Stimulated activated naive CD8-positive, alpha-beta T cell treated with anti-CD3 and anti-CD28 coated beads, Interleukin-15, Interleukin-2, amounts not matched to agents 100 U/mL and 50 U/mL, for 24 hours (primary cell): ENCODE measurements around the gene GALNS.
A peak's percentile ranks its signal among the peaks of the same experiment; 100 is the strongest.
"Not testable (repeated sequence)": the region's sequence is repeated elsewhere in the genome, so short reads cannot be mapped to it uniquely, and the experiment has no call there.

Experiments used
- ATAC-seq: fragments of 150-1000 bp; cut with Tn5 transposase; one replicate; pipeline ENCODE4 v1.10.0; 2021
- DNase-seq: peaks from one replicate; pipeline ENCODE4 v3.0.0; 2021

The GALNS gene, protein sequence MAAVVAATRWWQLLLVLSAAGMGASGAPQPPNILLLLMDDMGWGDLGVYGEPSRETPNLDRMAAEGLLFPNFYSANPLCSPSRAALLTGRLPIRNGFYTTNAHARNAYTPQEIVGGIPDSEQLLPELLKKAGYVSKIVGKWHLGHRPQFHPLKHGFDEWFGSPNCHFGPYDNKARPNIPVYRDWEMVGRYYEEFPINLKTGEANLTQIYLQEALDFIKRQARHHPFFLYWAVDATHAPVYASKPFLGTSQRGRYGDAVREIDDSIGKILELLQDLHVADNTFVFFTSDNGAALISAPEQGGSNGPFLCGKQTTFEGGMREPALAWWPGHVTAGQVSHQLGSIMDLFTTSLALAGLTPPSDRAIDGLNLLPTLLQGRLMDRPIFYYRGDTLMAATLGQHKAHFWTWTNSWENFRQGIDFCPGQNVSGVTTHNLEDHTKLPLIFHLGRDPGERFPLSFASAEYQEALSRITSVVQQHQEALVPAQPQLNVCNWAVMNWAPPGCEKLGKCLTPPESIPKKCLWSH

DNA sequence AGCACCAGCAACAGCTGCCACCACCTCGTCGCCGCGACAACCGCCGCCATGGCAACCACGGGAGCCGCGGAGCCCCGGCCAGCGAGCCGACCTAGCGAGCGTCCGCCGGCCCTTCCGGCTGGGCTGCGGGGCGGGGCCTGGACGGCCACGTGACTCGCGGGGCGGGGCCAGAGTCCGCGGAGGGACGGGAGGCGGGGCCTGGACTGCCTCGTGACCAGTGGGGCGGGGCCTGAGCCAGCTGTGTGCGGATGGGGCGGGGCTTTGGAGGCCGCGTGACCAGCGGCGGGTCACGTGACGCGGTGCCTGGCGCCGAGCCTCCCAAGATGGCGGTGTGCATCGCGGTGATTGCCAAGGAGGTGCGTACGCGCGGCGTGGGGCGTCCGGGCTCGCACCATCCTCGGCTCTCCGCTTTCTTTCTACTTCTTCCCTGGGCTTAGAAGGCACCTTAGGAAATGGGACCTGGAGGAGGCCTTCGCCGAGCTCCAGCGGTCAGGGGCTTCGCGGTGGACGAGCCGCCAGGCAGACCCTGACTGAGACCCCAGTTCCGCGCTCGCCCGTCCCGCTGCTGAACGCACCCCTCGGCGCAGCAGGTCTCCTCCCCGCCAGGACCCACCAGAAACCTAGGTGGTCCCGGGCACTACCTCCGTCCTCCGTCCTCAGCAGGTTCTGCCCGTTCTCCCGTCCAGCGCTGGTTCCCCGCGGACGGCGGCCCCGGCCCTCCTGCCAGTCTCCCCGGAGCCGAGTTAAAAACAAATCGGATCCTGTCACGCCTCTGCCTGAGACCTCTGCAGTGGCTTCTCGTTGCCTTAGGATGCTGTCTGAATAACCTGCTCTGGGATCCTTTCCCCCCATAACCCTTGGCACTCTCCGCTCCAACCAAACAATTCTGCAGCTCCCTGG, at the start of gene GALNS, which contains the start of gene TRAPPC2L:
GALNS (minus strand) TSS at position 120 of the 900 bp plus-strand sequence; CDS start at position 50, 70 bp downstream.
TRAPPC2L (plus strand) TSS at position 300 of the 900 bp plus-strand sequence; CDS start at position 324, 24 bp downstream.
- DNase-seq (peak; percentile 100), ATAC-seq (peak; percentile 86)

DNA sequence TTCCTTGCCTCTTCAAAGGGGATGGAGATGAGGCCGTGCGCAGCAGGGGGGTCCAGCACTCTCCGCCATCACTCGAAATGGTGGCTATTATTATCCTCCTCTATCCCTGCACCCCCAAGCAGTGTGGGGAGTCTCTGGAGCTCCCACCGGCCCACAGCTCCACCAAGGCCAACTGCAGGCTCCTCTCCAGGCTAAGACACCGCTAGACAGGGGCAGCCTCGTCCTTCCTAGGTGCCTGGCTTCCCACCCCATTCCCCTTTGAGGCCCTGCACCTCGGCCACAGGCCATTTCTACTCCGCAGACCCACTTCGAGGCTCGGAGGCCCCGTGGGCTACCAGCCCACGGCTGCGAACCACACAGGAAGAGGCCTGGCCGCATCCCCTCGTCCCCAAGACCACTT, 49.3 kb upstream of the GALNS start:
- DNase-seq (no peak), ATAC-seq (no peak)

DNA sequence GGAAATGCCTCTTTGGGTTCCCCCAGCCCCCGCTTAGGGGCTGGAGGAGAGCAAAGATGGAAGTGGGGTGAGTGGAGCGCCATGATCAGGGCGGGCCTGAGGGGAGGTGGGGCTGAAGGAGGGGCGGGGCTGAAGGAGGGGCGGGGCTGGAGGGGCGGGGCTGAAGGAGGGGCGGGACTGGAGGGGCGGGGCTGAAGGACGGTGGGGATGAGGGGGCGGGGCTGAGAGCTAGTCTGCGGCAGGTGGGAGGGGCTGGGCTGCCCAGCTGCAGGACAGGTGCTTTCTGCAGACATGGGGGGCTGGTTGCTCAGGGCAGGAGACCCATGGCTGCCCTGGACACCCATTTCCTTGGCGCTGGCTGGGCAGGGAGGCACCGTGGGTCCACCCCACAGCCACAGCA, 48.8 kb upstream of the GALNS start:
- DNase-seq (peak; percentile 21), ATAC-seq (no peak)

GRCh38 chr16:88904676-88905365, 48.1 kb upstream of the GALNS start:
- no peak for DNase-seq
- no peak for ATAC-seq

GRCh38 chr16:88903267-88903666, 46.5 kb upstream of the GALNS start:
- no peak for ATAC-seq
- no peak for DNase-seq

DNA sequence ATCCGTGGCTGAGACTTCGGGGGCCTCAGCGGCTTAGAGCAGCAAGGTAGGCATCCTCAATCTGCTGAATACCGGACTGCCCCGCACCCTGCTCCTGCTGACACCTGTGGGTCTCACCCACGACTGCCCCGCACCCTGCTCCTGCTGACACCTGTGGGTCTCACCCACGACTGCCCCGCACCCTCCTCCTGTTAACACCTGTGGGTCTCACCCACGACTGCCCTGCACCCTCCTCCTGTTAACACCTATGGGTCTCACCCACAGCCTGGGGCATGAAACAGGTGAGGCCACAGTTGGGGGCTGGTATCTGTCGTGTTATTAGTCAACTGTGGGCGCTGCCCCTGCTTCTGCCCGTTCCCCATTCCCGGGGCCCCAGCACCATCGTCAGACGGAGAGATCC, 46.0 kb upstream of the GALNS start:
- ATAC-seq (no peak), DNase-seq (no peak)

DNA sequence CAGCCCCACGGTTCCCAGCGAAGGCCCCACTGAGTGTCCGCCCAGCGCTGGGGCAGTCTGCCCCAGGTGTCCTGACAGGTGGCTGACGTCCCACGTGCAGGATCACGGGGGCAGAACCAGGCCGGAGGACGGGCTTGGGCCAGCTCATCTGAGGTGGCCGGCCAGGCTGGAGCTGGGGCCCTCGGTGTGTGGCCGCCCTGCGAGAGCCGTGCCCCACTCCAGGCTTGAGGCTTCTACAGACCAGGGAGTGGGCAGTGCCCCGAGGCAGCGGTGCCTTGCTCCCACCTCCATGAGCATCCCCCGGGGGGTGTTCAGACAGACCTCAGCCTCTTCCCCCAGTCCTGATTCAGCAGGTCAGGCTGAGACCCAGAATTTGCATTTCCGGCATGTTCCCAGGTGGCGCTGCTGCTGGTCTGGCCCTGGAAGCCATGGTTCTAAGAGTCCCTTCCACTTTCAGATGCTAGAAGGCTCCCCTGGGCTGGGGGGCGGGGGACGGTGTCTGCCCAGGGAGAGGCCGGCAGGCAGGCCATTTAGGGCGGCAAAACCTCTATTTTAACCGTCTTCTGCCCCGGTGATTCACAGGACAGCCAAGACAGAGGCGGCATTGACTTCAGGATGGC, 45.1 kb upstream of the GALNS start:
- ATAC-seq (no peak), DNase-seq (no peak)

DNA sequence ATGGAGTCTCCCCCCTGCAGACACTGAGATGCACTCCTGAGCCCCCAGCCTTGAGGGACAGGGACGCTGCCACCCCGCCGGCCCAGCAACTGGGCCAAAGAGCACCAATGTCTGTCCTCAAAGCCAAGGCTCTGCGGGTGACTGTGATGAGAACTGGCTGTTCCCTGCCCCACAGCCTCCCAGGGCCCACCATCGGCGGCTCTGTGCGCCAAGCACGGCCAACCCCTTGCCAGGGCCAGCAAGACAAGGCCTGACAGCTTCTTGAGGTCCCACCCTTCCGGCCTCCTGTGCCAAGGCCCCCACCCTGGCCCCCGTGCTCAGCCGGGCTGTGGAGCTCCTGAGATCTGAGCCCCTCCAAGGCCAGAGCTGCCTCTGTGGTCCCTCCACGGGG, 43.9 kb upstream of the GALNS start:
- ATAC-seq (no peak), DNase-seq (no peak)

- no peak for ATAC-seq
- DNase-seq = no peak
Observed at GRCh38 chr16:88899901-88900661, 43.3 kb upstream of the GALNS start.

DNA sequence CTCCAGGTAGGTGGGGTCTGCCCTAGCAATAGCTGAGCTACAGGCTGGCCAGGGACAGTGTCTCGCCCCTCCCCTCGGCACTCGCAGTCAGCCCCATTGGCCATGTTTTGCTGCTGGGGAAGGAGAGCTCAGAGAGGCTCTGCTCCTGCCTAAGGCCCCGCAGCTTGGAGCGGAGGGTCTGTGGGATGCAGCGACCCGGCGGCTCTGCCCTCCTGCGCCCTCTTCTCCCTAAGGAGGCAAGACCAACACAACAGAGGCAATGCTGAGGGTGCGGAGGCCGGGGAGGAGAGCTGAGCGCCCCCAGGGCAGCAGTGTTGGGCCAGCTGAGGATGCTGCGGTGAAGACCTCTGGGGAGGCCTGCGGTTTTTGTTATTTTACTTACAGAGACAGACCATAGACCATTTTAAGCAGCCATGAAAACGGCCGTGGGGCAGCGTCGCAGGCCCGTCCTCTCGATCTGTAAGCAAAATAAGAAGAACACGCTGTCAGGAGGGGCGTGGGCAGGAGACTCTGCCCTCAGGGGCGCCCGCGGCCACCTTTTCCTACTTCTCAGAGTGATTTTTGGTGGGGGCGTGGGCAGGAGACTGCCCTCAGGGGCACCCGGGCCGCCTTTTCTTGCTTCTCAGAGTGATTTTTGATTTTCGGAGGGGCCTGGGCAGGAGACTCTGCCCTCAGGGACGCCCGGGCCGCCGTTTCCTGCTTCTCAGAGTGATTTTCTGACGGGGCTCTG, 41.1 kb upstream of the GALNS start:
- no peak for DNase-seq
- ATAC-seq = no peak

GRCh38 chr16:88896238-88897070, 39.7 kb upstream of the GALNS start:
- DNase-seq (no peak), ATAC-seq (no peak)

DNA sequence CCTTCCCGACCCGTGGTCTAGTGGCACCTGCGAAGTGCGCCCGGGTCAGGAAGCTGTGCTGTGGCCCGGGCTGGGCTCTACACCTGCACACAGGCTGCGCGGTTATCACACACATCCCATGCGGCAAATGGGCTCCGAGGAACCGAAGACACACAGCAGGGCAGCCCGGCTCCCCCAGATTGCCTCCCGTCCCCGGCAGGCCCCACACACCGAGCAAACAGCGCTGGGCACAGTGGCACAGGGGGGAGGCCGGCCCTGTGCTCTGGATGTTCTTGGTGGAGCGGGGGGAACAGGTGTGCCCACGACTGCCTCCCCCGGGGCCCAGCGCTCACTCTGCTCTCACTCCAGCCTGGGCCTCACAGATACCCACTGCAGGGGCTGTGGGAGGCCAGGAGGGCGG, 38.6 kb upstream of the GALNS start:
- no peak for ATAC-seq
- no peak for DNase-seq

DNA sequence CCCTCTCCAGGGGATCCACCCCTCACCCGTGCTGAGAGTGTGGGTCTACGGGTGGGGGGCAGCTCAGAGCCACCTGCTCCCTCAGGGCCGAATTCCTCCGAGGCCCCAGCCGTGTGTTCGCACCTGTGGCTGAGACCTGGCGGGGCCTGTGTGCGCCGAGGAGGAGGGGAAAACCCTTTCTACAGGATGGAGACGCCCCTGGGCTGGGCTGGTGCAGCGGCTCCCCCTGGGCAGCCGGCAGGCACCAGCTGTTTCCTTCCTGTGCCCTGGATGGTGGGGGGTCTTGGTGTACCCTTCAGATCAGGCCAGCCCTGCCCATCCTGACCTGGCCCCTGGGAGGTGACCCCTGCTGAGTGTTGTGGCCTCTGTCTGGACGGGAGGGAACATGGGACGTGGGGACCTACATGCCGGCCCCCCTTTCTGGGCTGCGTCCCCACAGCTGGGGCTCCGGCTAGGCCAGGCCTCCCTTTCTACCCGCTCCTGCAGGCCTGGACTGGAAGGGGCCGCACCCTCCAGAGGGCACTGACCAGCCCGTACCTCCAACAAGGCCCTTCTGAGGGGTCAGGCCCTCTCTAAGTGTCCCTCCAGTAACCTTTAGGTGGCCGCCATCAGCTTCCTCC, 38.0 kb upstream of the GALNS start:
- no peak for DNase-seq
- no peak for ATAC-seq

- DNase-seq = not testable (repeated sequence)
Observed at GRCh38 chr16:88894266-88894665, 37.5 kb upstream of the GALNS start.

DNA sequence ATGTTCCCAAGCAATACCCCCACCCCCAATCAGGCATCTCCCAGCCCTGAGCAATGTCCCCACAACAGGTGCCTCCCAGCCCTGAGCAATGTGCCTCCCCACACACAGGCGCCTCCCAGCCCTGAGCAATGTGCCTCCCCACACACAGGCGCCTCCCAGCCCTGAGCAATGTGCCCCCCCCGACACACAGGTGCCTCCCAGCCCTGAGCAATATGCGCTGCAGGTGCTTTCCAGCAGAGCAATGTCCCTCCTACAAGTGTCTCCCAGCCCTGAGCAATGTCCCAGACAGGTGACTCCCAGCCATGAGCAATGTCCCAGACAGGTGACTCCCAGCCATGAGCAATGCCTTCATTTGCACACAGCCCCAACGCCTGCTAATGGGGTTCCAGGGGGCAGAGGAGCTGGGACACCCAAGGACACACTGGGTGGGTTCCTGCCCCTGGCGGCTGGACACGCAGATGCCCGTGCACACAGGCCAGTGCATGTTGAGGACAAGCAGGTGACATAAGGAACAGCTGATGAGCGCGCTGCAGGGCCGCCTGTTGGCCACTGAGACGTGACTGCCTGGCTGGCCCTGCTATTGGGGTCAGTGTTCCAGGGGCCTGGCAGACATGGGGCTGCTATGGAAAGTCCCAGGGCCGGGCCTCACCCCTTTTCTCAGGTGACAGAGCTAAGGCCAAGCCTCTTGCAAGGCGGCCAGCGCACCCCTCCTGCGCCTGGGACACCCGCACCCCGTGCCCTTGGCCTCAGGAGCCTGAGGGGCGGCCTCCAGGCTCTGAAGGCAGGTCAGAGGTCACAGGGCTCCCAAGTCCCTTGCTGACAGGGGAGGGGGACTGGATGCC, 36.6 kb upstream of the GALNS start:
- DNase-seq = no peak
- no peak for ATAC-seq

More at GRCh38 chr16:88894266-88894665, 37.5 kb upstream of the GALNS start:
- not testable (repeated sequence) for ATAC-seq

DNA sequence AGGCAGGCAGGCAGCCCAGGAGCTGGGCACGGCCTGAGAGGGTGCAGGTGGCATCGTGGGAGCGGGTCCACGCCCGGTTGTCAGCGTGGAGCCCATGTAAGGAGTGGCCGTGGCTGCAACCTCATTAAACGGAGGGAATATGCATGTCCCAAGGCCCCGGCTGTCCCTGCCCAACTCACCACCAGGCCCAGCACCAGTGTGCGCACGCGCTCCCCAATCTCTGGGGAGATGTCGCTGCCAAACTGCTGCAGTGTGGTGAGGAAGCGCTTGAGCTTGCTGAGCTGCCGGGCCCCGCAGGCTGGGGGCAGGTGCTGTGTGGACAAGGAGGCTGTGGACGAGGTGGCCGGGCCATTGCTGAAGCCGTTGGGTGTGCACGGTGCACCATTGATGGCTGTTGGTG, 35.3 kb upstream of the GALNS start:
- no peak for ATAC-seq

DNA sequence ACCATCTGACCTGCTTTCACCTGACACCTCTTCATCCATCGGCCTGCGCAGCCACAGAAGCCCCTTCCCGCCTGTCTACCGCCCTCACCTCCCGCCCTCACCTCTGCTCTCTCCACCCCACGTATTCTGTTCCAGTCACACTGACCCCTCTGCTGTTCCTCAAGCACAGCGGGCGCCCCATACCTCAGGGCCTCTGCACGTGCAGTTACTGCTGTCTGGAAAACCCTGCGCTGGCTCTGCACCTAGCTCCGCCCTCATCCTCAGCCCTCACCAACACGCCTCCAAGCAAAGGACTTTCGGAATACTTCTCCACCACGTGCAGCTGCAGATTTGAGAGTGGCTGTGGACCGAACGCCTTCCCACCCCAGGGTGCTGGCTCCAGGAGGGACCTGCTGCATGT, 34.3 kb upstream of the GALNS start:
- no peak for ATAC-seq

More for the DNA sequence above, 35.3 kb upstream of the GALNS start:
- DNase-seq = no peak

More for the DNA sequence above, 34.3 kb upstream of the GALNS start:
- DNase-seq = no peak
